Karpas-422 (cell line): ENCODE data around the gene WDR6. TPM values are rescaled to one million over a fixed set of nuclear protein-coding genes. Genes with fewer than 3 reads are reported as not detected.

Experiments used
- DNase-seq: peaks from one replicate; pipeline ENCODE4 v3.0.0-alpha.2; 2015
- H2AFZ ChIP-seq: fragments of 200-600 bp; sonication (generic); 2 replicates; pipeline ENCODE4 v1.6.1; 2014; ENCODE audit warnings: antibody characterized with exemption, low read length, mixed read lengths
- H3K27ac ChIP-seq: fragments of 200-600 bp; sonication (generic); 2 replicates; pipeline ENCODE4 v1.5.1; 2014; ENCODE audit warnings: mild to moderate bottlenecking, low read length, moderate library complexity
- H3K27me3 ChIP-seq: fragments of 200-600 bp; sonication (generic); 2 replicates; pipeline ENCODE4 v1.6.1; 2014; ENCODE audit warnings: low read length, mixed read lengths
- H3K36me3 ChIP-seq: fragments of 200-600 bp; sonication (generic); 2 replicates; pipeline ENCODE4 v1.6.1; 2014; ENCODE audit warnings: low read length, mixed read lengths; ENCODE audit not compliant: insufficient read depth
- H3K4me1 ChIP-seq: fragments of 200-600 bp; sonication (generic); 2 replicates; pipeline ENCODE4 v1.6.1; 2014; ENCODE audit warnings: mild to moderate bottlenecking, low read length, mixed read lengths
- H3K4me2 ChIP-seq: fragments of 200-600 bp; sonication (generic); 2 replicates; pipeline ENCODE4 v1.6.1; 2014; ENCODE audit warnings: low read length, low read depth, mild to moderate bottlenecking; ENCODE audit not compliant: poor library complexity, severe bottlenecking
- H3K4me3 ChIP-seq: fragments of 200-600 bp; sonication (generic); 2 replicates; pipeline ENCODE4 v1.5.1; 2014; ENCODE audit warnings: mild to moderate bottlenecking, antibody characterized with exemption, low read length, mixed read lengths
- H3K79me2 ChIP-seq: fragments of 200-600 bp; sonication (generic); 2 replicates; pipeline ENCODE4 v1.6.1; 2014; ENCODE audit warnings: mild to moderate bottlenecking, low read length, mixed read lengths
- H3K9ac ChIP-seq: fragments of 200-600 bp; sonication (generic); 2 replicates; pipeline ENCODE4 v1.6.0; 2014; ENCODE audit warnings: low read length
- H3K9me2 ChIP-seq: fragments of 200-600 bp; sonication (generic), shearing (Covaris generic); replicated peaks from 2 replicates; pipeline ENCODE4 v1.6.0; 2014; ENCODE audit warnings: mild to moderate bottlenecking, low read length, moderate library complexity; ENCODE audit not compliant: insufficient read depth
- H3K9me3 ChIP-seq: fragments of 300-700, 200-600 bp; sonication (generic); 2 replicates; pipeline ENCODE4 v1.6.1; 2014; ENCODE audit warnings: low read length, mixed read lengths
- H4K20me1 ChIP-seq: fragments of 200-600 bp; sonication (generic); 2 replicates; pipeline ENCODE4 v1.6.1; 2014; ENCODE audit warnings: mild to moderate bottlenecking, antibody characterized with exemption, low read length, low read depth; ENCODE audit not compliant: insufficient read depth
- total RNA-seq: library from RNA; depleted of rRNA; stranded (reverse); fragments of >200 nt; shearing (Covaris generic); gene quantifications from 2 replicates; pipeline ENCODE4 v1.2.3, GENCODE V29; 2014; ENCODE audit warnings: low replicate concordance

The WDR6 gene
- total RNA-seq, 1 experiment from 2014 or later: 82.1 TPM

GRCh38 chr3:49025793-49026520, 18.8 kb downstream of the WDR6 start:
- Histone ChIP-seq H3K79me2 (peaks cover 66% of the 10 kb centered on the region), H3K27me3 (no peaks in the 10 kb centered on the region), H3K9me2 (no peaks in the 10 kb centered on the region), H3K4me1 (peaks cover 67% of the 10 kb centered on the region), H3K4me3 (no peak overlapping the region), H2AFZ (no peak overlapping the region), H3K4me2 (peak overlapping the region; percentile 18), H3K27ac (no peak overlapping the region), H3K9ac (peak overlapping the region; percentile 21; the same call in 1 of the 2 replicates), H3K36me3 (peaks cover 38% of the 10 kb centered on the region), H3K9me3 (no peaks in the 10 kb centered on the region), H4K20me1 (peaks cover 11% of the 10 kb centered on the region; the same call in 1 of the 2 replicates)
- peak; percentile 53 for DNase-seq

- Histone ChIP-seq H3K36me3 (peaks cover 41% of the 10 kb centered on the region), H4K20me1 (peaks cover 11% of the 10 kb centered on the region; the same call in 1 of the 2 replicates), H3K9ac (no peak overlapping the region), H2AFZ (no peak overlapping the region), H3K4me1 (peaks cover 67% of the 10 kb centered on the region), H3K9me3 (no peaks in the 10 kb centered on the region), H3K79me2 (peaks cover 63% of the 10 kb centered on the region), H3K9me2 (no peaks in the 10 kb centered on the region), H3K4me3 (no peak overlapping the region), H3K27ac (no peak overlapping the region), H3K4me2 (peak overlapping the region; percentile 91), H3K27me3 (no peaks in the 10 kb centered on the region)
- DNase-seq: no peak
These were observed 19.3 kb downstream of the WDR6 start for GRCh38 chr3:49026536-49026935.

DNA sequence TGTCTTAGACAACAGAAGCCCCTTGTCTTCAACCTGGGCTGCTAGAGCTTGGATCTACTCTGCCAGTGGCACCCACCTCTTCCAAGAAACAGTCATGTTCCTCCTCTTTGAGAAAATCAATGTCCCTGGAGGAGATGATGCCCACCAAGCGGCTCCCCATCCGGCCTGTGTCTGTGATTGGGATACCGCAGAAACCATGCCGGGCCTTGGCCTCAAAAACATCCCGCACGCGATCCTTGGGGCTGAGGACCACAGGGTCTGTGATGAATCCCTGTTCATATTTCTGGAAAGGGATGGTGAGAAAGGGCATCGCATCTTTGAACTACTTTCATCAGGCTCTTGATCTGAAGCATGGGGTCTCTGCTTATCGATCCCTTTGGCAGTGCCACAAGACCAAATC, 20.4 kb downstream of the WDR6 start:
- peaks cover 11% of the 10 kb centered on the region; the same call in 1 of the 2 replicates for H4K20me1 ChIP-seq
- H3K4me3 ChIP-seq: peak overlapping the region; percentile 76; the same call in 1 of the 2 replicates
- no peak for DNase-seq
- peak overlapping the region; percentile 91 for H3K4me2 ChIP-seq
- peaks cover 57% of the 10 kb centered on the region for H3K79me2 ChIP-seq
- H3K27ac ChIP-seq: peak overlapping the region; percentile 77; the same call in 1 of the 2 replicates
- no peaks in the 10 kb centered on the region for H3K9me3 ChIP-seq
- no peaks in the 10 kb centered on the region for H3K27me3 ChIP-seq
- H3K9ac ChIP-seq: peak overlapping the region; percentile 99; the same call in 1 of the 2 replicates
- H3K9me2 ChIP-seq: no peaks in the 10 kb centered on the region
- peaks cover 67% of the 10 kb centered on the region for H3K4me1 ChIP-seq
- no peak overlapping the region for H2AFZ ChIP-seq
- H3K36me3 ChIP-seq: peaks cover 49% of the 10 kb centered on the region

GRCh38 chr3:49028298-49028672, 21.1 kb downstream of the WDR6 start:
- Histone ChIP-seq H3K9me3 (no peaks in the 10 kb centered on the region), H3K9me2 (no peaks in the 10 kb centered on the region), H3K4me3 (peak overlapping the region; percentile 76), H3K79me2 (peaks cover 51% of the 10 kb centered on the region), H3K9ac (peak overlapping the region; percentile 99), H3K27ac (peak overlapping the region; percentile 77), H2AFZ (no peak overlapping the region), H4K20me1 (peaks cover 11% of the 10 kb centered on the region; the same call in 1 of the 2 replicates), H3K4me2 (peak overlapping the region; percentile 91), H3K36me3 (peaks cover 51% of the 10 kb centered on the region), H3K4me1 (peaks cover 62% of the 10 kb centered on the region), H3K27me3 (no peaks in the 10 kb centered on the region)
- DNase-seq: peak; percentile 54

- H3K4me1 ChIP-seq: peaks cover 57% of the 10 kb centered on the region
- peak within 1 kb of the TSS; percentile 77 for H3K27ac ChIP-seq
- peak within 1 kb of the TSS; percentile 76 for H3K4me3 ChIP-seq
- no peaks in the 10 kb centered on the region for H3K9me3 ChIP-seq
- no peaks in the 10 kb centered on the region for H3K9me2 ChIP-seq
- H3K27me3 ChIP-seq: no peaks in the 10 kb centered on the region
- peaks cover 45% of the 10 kb centered on the region for H3K79me2 ChIP-seq
- H3K4me2 ChIP-seq: peak within 1 kb of the TSS; percentile 91
- H2AFZ ChIP-seq: no peak within 1 kb of the TSS
- peak within 1 kb of the TSS; percentile 99 for H3K9ac ChIP-seq
- peaks cover 11% of the 10 kb centered on the region; the same call in 1 of the 2 replicates for H4K20me1 ChIP-seq
- H3K36me3 ChIP-seq: peaks cover 47% of the 10 kb centered on the region
- DNase-seq: peak; percentile 98
These were observed 21.7 kb downstream of the WDR6 start, which contains the start of gene IMPDH2 for GRCh38 chr3:49028673-49029562. TSS of gene IMPDH2 (minus strand) at chr3:49029398. CDS start at chr3:49029350, 48 bp downstream.

DNA sequence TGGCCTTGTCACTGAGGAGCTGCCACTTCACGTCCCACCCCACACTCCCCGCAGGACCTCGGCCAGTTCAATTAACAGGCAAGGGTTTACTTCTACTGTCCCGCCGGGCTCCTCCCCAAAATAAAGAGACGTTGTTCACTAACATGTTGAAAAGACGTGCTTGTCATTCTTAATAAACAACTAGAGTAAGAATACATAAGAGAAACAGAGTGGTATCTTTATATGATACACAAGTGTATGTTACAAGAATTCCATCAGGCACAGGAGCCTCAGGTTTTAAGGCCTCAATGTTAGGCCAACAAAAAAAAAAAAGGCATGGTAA, 22.3 kb downstream of the WDR6 start:
- DNase-seq: no peak
- Histone ChIP-seq H3K9me2 (no peaks in the 10 kb centered on the region), H3K9me3 (no peaks in the 10 kb centered on the region), H3K4me2 (peak overlapping the region; percentile 91), H3K36me3 (peaks cover 41% of the 10 kb centered on the region), H3K9ac (peak overlapping the region; percentile 62), H3K79me2 (peaks cover 39% of the 10 kb centered on the region), H2AFZ (no peak overlapping the region), H3K4me1 (peaks cover 51% of the 10 kb centered on the region), H3K27ac (peak overlapping the region; percentile 30; the same call in 1 of the 2 replicates), H4K20me1 (peaks cover 6% of the 10 kb centered on the region; the same call in 1 of the 2 replicates), H3K4me3 (peak overlapping the region; percentile 76), H3K27me3 (no peaks in the 10 kb centered on the region)

- H3K4me3 ChIP-seq: no peak overlapping the region
- no peak for DNase-seq
- H3K79me2 ChIP-seq: peaks cover 31% of the 10 kb centered on the region
- H3K4me2 ChIP-seq: no peak overlapping the region
- H3K27ac ChIP-seq: no peak overlapping the region
- peaks cover 1% of the 10 kb centered on the region; the same call in 1 of the 2 replicates for H4K20me1 ChIP-seq
- H3K9ac ChIP-seq: no peak overlapping the region
- no peak overlapping the region for H2AFZ ChIP-seq
- peaks cover 43% of the 10 kb centered on the region for H3K4me1 ChIP-seq
- H3K9me2 ChIP-seq: no peaks in the 10 kb centered on the region
- peaks cover 41% of the 10 kb centered on the region; the same call in 1 of the 2 replicates for H3K36me3 ChIP-seq
- H3K27me3 ChIP-seq: no peaks in the 10 kb centered on the region
- no peaks in the 10 kb centered on the region for H3K9me3 ChIP-seq
These were observed 23.1 kb downstream of the WDR6 start for GRCh38 chr3:49030321-49030720.
